Sciatic nerve (tissue), 2 donors: Measurements from ENCODE around the gene WDR77. TPM values are rescaled to one million over a fixed set of nuclear protein-coding genes. Genes with fewer than 3 reads are reported as not detected.

ENCODE experiments used
- ATAC-seq: fragments of 200-7000 bp; cut with Tn5 transposase; one replicate; pipeline ENCODE4 v1.9.1; 2020; ENCODE audit warnings: mild to moderate bottlenecking, moderate library complexity
- DNase-seq: peaks from one replicate; pipeline ENCODE4 v3.0.0-alpha.2; 2020; ENCODE audit warnings: low spot score
- intact Hi-C: fragments of 100-400 bp; cut with DNase I; formaldehyde crosslinking; loops from one replicate; pipeline ENCODE4 v1.14.2; 2022
- total RNA-seq: library from RNA; stranded (reverse); fragmentation: NEBNext Ultra II Directional; extraction: Animal tissue kit (Norgen Biotek cat#: 25700); gene quantifications from one replicate; pipeline ENCODE4 v1.2.1, GENCODE V29; 2021
- donor health status: DM: no; HTN: no; CAD: no.
- donor health status: DM: no; HTN: no; CAD: no.

Gene WDR77
- total RNA-seq, 1 donor from 2014 or later: 16.4 TPM

GRCh38 chr1:111471538-111471937 is 22.5 kb upstream of the WDR77 start:
- DNase-seq (no peak), ATAC-seq (no peak)
- intact Hi-C loops: no loop called here

- intact Hi-C loops: no loop called here
- DNase-seq (no peak), ATAC-seq (peak; percentile 90)
Measured at GRCh38 chr1:111471012-111471411, 22.0 kb upstream of the WDR77 start.

DNA sequence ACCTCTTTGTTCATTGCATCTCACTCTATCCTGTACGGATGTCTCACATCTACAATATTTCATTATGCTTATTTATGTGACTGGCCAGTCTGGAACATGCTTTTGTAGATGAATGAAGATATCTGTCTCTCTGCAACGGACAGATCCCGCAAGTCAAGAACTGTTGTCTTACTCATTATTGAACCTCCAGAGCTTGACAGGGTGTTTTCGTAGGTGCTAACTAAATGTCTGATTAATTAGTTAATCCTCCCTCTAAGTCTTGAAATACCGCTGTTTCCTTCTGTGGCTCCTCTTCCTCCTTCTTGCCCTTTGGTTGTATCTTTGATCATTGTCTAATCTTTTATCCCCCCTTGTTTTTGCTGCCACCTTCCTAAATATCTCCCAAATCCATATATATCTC is 21.5 kb upstream of the WDR77 start:
- no peak for ATAC-seq
- DNase-seq: no peak
- intact Hi-C loops: no loop called here

DNA sequence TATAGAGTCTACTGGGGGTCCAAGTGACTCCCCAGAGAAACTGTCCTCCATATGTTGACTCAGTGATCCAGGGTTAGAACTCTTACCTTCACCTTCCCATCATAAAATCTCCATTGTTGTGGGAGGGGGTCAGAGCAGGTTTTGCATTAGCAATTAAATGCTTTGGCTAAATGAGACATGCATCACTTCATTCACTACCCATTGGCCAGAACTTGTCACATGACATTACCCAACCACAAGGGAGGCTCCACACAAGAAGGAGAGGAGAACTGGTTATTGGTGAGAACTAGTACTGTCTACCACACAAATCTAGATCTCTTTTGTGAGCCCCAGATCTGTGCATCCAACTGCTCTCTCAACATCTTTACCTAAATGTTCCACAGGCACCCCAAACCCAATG is 20.5 kb upstream of the WDR77 start:
- DNase-seq (no peak), ATAC-seq (no peak)
- intact Hi-C loops: no loop called here

GRCh38 chr1:111468717-111469100 is 19.7 kb upstream of the WDR77 start:
- ATAC-seq (no peak), DNase-seq (no peak)
- intact Hi-C loops: no loop called here

- DNase-seq: no peak
- no peak for ATAC-seq
- intact Hi-C loops: no loop called here
Measured at GRCh38 chr1:111467865-111468716, 19.0 kb upstream of the WDR77 start.

DNA sequence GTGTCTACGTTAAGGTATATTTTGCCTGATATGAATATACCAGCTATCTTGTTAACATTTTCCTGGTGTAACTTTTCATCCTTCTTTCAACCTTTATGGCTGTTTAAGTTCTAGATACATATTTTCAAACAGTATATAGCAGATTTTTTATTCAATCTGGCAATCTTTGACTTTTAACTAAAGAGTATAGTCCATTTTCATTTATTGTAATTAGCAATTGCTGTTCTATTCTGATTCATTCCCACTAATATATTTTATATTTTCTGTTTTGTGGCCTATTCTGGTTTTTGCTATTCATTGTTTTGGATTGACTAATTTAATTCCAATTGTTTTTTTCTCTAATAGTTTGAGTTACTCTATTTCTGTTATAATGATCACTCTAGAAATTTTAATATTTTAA is 17.4 kb upstream of the WDR77 start:
- ATAC-seq (no peak), DNase-seq (no peak)
- intact Hi-C loops: no loop called here

DNA sequence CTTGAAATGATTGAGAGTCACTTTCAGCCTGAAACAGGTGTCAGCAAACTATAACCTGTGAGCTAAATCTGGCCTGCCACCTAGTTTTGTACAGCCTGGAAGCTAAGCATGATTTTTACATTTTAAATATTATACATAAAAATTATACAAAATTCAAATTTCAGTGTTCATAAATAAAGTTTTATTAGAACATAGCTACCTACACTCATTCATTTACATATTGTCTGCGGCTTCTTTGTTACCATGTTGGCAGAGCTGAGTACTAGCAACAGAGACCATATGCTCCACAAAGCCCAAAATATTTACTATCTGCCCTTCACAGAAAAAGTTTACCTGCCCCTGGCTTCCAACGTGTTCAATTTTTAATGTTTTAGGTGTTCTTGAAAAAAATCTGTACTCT is 16.7 kb upstream of the WDR77 start:
- intact Hi-C loops: no loop called here
- no peak for DNase-seq
- ATAC-seq: no peak

- intact Hi-C loops: no loop called here
- ATAC-seq: no peak
- DNase-seq: no peak
Measured at GRCh38 chr1:111463029-111463683, 14.1 kb upstream of the WDR77 start.

DNA sequence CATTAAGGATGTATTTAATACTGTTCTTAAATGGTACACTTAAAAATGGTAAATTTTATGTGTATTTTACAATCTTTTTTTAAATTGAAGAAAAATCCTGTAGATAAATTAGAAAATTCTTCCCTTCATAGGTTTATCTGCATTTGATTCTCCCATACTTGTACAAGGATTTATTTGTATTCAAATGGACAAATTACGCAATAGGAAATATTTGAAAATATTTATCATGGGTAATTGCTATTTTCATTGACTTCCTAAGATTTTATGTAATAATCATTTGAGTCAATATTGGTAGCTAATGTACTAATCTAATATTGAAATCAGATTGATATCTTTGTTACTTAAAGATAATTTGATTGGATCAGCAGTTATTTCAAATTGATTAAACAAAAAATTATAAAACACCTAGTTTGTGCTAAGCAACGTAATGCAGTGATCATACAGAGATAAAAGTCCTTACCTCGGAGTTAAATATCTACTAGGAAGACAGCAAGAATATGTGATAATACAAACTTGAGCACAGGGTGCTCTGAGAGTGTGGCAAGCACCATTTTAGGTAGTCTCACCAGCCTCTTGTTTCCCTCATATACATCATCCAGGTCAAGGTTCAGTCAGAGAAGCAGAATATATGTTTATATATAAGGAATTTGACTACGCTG is 13.4 kb upstream of the WDR77 start:
- intact Hi-C loops: no loop called here
- ATAC-seq (no peak), DNase-seq (no peak)

- no peak for ATAC-seq
- DNase-seq: no peak
- intact Hi-C loops: no loop called here
Measured at GRCh38 chr1:111461765-111462164, 12.7 kb upstream of the WDR77 start.

DNA sequence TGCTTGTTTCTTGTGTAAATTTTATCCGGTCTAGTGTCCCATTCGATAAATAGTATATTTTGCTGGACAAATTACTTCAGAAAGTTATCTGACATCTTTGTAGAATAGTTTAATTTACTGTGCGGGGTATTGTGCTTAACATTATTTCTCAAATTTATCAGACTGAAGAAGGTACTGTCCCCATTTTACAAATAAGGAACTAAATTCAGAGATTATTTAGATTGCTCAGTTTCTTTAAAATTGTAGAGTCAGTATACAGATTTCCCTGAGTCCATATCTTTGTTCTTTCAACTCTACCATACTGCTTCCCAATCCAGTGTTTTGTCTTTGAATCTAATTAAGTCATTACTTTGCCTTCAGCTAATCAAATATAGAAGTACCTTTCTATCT is 6.6 kb upstream of the WDR77 start:
- DNase-seq (no peak), ATAC-seq (no peak)
- intact Hi-C loops: no loop called here

GRCh38 chr1:111454859-111455641 is 6.0 kb upstream of the WDR77 start:
- intact Hi-C loops: no loop called here
- no peak for DNase-seq
- no peak for ATAC-seq

- no peak for ATAC-seq
- no peak for DNase-seq
- intact Hi-C loops: no loop called here
Measured at GRCh38 chr1:111453706-111454105, 4.7 kb upstream of the WDR77 start.

- intact Hi-C loops: no loop called here
- ATAC-seq (no peak), DNase-seq (no peak)
Measured at GRCh38 chr1:111452581-111452980, 3.5 kb upstream of the WDR77 start.

- DNase-seq: no peak
- no peak for ATAC-seq
- intact Hi-C loops: no loop called here
Measured at GRCh38 chr1:111450185-111450584, 1.1 kb upstream of the WDR77 start.

DNA sequence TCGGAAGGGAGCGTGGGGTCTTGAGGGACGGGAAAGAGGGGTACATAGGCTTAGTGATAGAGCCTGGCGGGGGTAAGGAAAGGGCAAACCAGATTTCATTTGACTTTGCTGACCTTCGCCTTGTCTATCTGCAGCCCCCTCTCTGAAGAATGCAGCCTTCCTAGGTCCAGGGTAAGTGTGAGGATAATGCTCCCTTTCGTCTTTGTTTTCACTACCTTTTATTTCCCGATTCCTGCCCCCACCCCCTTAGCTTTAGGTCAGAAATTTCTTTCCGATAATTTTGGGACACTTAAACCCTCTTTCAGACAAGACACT is 604 bp upstream of the WDR77 start:
- intact Hi-C loops: no loop called here
- ATAC-seq (no peak), DNase-seq (no peak)

DNA sequence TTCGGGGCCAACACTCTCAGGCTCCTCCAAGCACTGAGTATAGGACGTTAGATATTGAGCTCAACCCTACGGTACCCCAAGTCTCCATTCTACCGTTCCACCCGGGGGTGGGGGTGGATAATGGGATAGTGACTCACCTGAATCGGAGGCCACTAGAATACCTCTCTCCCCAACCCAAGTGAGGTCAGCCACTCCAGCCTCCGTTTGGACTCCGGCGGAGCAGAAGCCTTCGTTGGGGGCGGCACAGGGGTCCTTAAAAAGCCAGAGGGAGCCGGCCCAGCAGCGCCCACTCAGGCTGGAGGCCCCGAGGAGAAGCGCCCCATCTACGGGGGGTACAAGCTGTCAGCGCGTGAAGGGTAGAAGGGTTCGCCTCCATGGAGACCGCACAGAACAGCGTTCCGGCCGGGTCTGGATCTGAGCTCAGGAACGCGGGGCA is 556 bp downstream of the WDR77 start:
- intact Hi-C loops: no loop called here
- ATAC-seq (peak; percentile 15), DNase-seq (no peak)

GRCh38 chr1:111446967-111447892 is 1.8 kb downstream of the WDR77 start:
- ATAC-seq: no peak
- no peak for DNase-seq
- intact Hi-C loops: no loop called here
